ENCODE data around the gene NTN3. TPM values are rescaled to one million over a fixed set of nuclear protein-coding genes. Genes with fewer than 3 reads are reported as not detected.

Gene NTN3
- total and polyA plus RNA-seq, 2 experiments from 2014 or later: 2.4 to 4.8 TPM

DNA sequence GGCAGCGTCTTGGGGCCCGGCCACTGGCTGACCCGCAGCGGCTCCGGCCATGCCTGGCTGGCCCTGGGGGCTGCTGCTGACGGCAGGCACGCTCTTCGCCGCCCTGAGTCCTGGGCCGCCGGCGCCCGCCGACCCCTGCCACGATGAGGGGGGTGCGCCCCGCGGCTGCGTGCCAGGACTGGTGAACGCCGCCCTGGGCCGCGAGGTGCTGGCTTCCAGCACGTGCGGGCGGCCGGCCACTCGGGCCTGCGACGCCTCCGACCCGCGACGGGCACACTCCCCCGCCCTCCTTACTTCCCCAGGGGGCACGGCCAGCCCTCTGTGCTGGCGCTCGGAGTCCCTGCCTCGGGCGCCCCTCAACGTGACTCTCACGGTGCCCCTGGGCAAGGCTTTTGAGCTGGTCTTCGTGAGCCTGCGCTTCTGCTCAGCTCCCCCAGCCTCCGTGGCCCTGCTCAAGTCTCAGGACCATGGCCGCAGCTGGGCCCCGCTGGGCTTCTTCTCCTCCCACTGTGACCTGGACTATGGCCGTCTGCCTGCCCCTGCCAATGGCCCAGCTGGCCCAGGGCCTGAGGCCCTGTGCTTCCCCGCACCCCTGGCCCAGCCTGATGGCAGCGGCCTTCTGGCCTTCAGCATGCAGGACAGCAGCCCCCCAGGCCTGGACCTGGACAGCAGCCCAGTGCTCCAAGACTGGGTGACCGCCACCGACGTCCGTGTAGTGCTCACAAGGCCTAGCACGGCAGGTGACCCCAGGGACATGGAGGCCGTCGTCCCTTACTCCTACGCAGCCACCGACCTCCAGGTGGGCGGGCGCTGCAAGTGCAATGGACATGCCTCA is 773 bp downstream of the NTN3 start:
- peak overlapping the region; percentile 93 for H3K27ac ChIP-seq
- H3K4me1 ChIP-seq (ENCODE audit: insufficient read depth): peaks cover 71% of the 10 kb centered on the region
- H2AFZ ChIP-seq: no peak overlapping the region
- peaks cover 21% of the 10 kb centered on the region for H3K79me2 ChIP-seq
- peak overlapping the region; percentile 55 for H3K4me3 ChIP-seq
- WGBS (ENCODE audit: low lambda C conversion rate, missing lambda C conversion rate): 48% methylated on average over 54 of the region's 61 CpGs
- no peaks in the 10 kb centered on the region for H3K36me3 ChIP-seq (replicated peaks; ENCODE audit: insufficient read depth, low read depth)
- no peaks in the 10 kb centered on the region for H3K9me2 ChIP-seq (replicated peaks; ENCODE audit: insufficient read depth)
- DNase-seq (ENCODE audit: low spot score): no peak
- TF ChIP-seq EZH2 (IDR thresholded peaks at IDR 0.05; ENCODE audit: borderline replicate concordance) (no peak), EZH2phosphoT487 (IDR thresholded peaks at IDR 0.05; ENCODE audit: low read depth, severe bottlenecking, unreplicated experiment) (no peak)
- TF ChIP-seq, protein P1, sequence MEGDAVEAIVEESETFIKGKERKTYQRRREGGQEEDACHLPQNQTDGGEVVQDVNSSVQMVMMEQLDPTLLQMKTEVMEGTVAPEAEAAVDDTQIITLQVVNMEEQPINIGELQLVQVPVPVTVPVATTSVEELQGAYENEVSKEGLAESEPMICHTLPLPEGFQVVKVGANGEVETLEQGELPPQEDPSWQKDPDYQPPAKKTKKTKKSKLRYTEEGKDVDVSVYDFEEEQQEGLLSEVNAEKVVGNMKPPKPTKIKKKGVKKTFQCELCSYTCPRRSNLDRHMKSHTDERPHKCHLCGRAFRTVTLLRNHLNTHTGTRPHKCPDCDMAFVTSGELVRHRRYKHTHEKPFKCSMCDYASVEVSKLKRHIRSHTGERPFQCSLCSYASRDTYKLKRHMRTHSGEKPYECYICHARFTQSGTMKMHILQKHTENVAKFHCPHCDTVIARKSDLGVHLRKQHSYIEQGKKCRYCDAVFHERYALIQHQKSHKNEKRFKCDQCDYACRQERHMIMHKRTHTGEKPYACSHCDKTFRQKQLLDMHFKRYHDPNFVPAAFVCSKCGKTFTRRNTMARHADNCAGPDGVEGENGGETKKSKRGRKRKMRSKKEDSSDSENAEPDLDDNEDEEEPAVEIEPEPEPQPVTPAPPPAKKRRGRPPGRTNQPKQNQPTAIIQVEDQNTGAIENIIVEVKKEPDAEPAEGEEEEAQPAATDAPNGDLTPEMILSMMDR (IDR thresholded peaks at IDR 0.05; ENCODE audit: poor library complexity): no peak
- peak overlapping the region; percentile 98 for H3K4me2 ChIP-seq
- peaks cover 8% of the 10 kb centered on the region for H3K27me3 ChIP-seq
- H4K20me1 ChIP-seq (ENCODE audit: insufficient read depth, poor library complexity, severe bottlenecking): peaks cover 12% of the 10 kb centered on the region
- no peaks in the 10 kb centered on the region for H3K9me3 ChIP-seq (ENCODE audit: low read depth)

DNA sequence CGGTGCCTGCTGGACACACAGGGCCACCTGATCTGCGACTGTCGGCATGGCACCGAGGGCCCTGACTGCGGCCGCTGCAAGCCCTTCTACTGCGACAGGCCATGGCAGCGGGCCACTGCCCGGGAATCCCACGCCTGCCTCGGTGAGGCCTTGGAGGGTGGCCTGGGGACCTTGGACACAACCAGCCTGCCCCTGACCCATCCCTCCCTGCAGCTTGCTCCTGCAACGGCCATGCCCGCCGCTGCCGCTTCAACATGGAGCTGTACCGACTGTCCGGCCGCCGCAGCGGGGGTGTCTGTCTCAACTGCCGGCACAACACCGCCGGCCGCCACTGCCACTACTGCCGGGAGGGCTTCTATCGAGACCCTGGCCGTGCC is 1.4 kb downstream of the NTN3 start:
- Histone ChIP-seq H3K27ac (no peak overlapping the region), H3K4me2 (peak overlapping the region; percentile 98), H3K4me1 (ENCODE audit: insufficient read depth) (peaks cover 73% of the 10 kb centered on the region), H2AFZ (no peak overlapping the region), H3K9me3 (ENCODE audit: low read depth) (no peaks in the 10 kb centered on the region), H3K36me3 (replicated peaks; ENCODE audit: insufficient read depth, low read depth) (no peaks in the 10 kb centered on the region), H4K20me1 (ENCODE audit: insufficient read depth, poor library complexity, severe bottlenecking) (peaks cover 17% of the 10 kb centered on the region), H3K9me2 (replicated peaks; ENCODE audit: insufficient read depth) (no peaks in the 10 kb centered on the region), H3K4me3 (no peak overlapping the region), H3K27me3 (peaks cover 8% of the 10 kb centered on the region), H3K79me2 (peaks cover 26% of the 10 kb centered on the region)
- DNase-seq (ENCODE audit: low spot score): no peak
- WGBS (ENCODE audit: low lambda C conversion rate, missing lambda C conversion rate): 98% methylated on average over 26 of the region's 27 CpGs
- TF ChIP-seq EZH2phosphoT487 (IDR thresholded peaks at IDR 0.05; ENCODE audit: low read depth, severe bottlenecking, unreplicated experiment) (no peak), EZH2 (IDR thresholded peaks at IDR 0.05; ENCODE audit: borderline replicate concordance) (no peak)
- TF ChIP-seq, protein P1 (IDR thresholded peaks at IDR 0.05; ENCODE audit: poor library complexity): no peak

DNA sequence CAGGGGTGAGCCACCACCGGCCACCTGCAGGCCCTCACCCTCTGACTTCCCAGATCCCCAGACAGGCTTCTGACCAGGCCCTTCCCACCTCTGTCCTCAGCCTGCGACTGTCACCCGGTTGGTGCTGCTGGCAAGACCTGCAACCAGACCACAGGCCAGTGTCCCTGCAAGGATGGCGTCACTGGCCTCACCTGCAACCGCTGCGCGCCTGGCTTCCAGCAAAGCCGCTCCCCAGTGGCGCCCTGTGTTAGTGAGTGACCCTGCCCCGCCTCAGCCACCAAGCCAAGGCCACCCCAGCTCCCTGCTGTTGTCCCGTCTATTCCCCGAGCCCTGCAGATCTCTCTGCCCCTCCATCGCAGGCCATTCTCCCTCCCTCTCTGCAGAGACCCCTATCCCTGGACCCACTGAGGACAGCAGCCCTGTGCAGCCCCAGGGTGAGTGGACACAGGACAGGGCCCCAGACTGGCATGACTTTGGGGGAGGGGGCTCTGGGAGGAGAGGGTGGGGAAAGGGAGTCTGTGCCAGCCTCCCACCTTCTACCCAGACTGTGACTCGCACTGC is 1.9 kb downstream of the NTN3 start:
- peaks cover 31% of the 10 kb centered on the region for H3K79me2 ChIP-seq
- WGBS (ENCODE audit: low lambda C conversion rate, missing lambda C conversion rate): 93% methylated on average over 13 of the region's 14 CpGs
- H3K4me3 ChIP-seq: no peak overlapping the region

More for the DNA sequence above, 1.9 kb downstream of the NTN3 start:
- Histone ChIP-seq H3K4me1 (ENCODE audit: insufficient read depth) (peaks cover 76% of the 10 kb centered on the region), H3K4me2 (peak overlapping the region; percentile 98), H3K9me2 (replicated peaks; ENCODE audit: insufficient read depth) (no peaks in the 10 kb centered on the region), H2AFZ (no peak overlapping the region), H4K20me1 (ENCODE audit: insufficient read depth, poor library complexity, severe bottlenecking) (peaks cover 22% of the 10 kb centered on the region), H3K36me3 (replicated peaks; ENCODE audit: insufficient read depth, low read depth) (no peaks in the 10 kb centered on the region), H3K9me3 (ENCODE audit: low read depth) (no peaks in the 10 kb centered on the region), H3K27me3 (peaks cover 8% of the 10 kb centered on the region), H3K27ac (no peak overlapping the region)
- DNase-seq (ENCODE audit: low spot score): no peak
- TF ChIP-seq EZH2phosphoT487 (IDR thresholded peaks at IDR 0.05; ENCODE audit: low read depth, severe bottlenecking, unreplicated experiment) (no peak), EZH2 (IDR thresholded peaks at IDR 0.05; ENCODE audit: borderline replicate concordance) (no peak)
- TF ChIP-seq, protein P1 (IDR thresholded peaks at IDR 0.05; ENCODE audit: poor library complexity): no peak

Measured in hepatocyte (in vitro differentiated cells).